RPMI8226 (cell line): ENCODE results near the gene CDCA7L.

Experiments
- DNase-seq: peaks from one replicate; pipeline ENCODE4 v3.0.0-alpha.2; 2015

The CDCA7L gene

DNA sequence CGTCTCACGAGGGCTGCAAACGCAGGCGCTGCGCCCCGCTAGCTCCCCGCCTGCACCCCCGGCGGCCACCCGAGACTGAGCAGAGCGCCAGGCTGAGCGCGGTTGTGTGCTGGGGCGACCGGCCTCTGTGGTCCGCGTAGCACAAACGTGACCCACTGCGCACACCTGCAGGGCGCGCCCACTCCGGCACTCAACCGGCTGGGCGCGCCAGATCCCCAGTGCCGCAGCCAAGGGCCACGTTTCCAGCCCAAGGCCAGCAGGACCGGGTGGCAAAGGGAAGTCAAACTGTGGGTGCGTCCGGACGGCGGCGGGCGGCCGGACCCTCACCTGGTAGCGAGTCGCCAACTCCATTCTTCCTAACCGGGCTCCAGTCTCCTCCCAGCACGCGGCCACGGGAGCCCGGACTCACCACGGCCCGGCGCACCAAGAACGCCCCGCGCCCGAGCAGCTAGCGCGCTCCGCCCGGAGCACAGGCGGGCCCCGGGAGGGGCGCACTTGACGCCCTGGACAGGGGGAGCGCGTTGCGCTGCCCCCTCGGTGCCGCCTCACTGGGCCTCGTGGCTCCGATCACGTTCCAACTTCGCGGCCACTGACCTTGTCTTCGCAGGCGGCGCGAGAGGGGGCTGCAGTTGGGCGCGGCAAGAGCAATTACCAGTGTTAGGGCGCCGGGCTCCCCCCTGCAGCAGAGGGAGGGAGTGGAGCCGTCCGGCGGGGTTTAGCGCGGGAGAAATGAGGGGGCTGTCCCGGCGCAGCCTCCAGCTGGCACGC, at the start of gene CDCA7L:
Gene CDCA7L, minus strand, starts transcription at position 446 of the 768 bp plus-strand sequence. Its CDS starts 95 bp downstream, at position 351.
- DNase-seq = peak; percentile 96

DNA sequence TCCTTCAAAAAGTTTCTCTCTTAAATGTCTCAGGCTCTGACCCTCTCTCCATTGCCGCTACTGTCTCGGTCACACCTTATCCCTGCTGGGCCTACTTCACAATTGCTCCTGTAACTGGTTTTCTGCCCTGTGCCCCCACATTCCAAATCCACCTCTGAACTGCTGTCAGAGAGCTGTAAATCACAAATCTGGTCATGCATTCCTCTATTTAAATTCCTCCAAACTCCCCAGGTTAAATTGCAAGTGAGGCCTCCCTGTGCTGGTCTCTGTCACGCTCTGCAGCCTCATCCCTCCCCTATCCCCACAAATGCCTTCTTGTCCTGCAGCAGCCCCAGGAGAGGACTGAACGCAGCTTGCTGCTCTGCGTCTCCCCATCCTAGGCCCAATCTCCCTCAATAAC, 40.4 kb upstream of the CDCA7L start:
- no peak for DNase-seq

DNA sequence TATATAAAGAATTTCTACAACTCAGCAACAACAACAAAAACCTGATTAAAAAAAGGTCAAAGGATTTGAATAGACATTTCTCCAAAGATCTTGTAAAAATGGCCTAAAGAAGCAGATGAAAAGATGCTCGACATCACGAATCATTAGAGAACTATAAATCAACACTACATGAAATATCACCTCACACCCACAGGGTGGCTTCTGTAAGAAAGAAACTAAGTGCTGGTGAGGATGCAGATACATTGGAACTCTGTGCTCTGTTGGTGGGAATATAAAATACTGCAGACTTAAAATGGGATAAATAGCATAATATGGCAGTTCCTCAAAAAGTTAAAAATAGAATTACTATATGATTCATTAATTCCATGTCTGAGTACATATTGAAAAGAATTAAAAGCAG, 38.3 kb upstream of the CDCA7L start:
- DNase-seq = no peak

DNA sequence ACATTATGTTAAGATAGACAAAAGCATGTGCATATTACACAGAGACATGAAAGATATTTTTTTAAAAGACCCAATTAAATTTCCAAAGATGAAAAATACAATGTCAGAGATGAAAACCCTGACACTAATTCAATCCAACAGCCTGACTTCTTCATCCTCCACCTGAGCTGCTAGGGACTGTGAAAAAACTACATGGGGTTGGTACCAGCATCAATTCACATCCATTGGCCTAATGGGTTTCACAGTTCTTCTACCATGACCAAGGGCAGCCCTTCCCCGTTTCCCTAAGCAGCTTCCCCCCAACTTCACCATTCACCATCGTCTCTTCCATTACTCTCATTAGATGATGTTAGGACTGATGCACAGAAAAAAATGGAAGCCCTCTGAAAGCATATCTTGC, 37.4 kb upstream of the CDCA7L start:
- no peak for DNase-seq

GRCh38 chr7:21981524-21981923, 35.8 kb upstream of the CDCA7L start:
- no peak for DNase-seq

GRCh38 chr7:21980926-21981500, 35.3 kb upstream of the CDCA7L start:
- DNase-seq = no peak

- no peak for DNase-seq
Measured at GRCh38 chr7:21972397-21972784, 26.7 kb upstream of the CDCA7L start.

DNA sequence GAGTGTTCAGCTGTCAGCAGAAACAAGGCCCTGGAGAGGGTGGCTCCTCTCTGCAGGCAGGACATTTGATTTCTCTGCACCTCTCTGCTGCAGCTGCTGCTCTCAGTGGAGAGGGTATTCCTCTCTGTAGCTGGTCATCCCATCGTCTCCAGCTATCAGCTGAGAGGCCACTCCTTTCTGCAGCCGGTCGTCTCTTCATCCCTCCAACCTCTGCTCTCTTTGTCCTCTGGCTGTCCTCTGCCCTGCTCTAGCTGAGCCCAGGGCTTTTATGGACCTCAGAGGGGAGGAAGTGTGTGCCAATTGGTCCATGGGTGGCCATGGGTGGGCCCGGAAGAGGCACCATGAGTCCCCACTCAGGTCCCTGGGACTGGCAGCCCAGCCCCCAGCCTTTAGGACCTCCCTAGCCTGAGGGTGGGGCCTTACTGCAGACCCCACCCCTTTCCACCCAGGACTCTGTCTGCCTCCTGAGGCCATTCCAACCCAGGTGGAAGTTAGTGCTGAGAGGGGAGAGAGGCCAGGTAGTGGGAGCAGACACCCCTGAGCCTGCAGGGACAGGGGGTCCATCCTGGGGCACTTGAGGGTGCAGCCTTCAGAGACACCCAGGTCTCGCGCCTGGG, 26.2 kb upstream of the CDCA7L start:
- DNase-seq = no peak

DNA sequence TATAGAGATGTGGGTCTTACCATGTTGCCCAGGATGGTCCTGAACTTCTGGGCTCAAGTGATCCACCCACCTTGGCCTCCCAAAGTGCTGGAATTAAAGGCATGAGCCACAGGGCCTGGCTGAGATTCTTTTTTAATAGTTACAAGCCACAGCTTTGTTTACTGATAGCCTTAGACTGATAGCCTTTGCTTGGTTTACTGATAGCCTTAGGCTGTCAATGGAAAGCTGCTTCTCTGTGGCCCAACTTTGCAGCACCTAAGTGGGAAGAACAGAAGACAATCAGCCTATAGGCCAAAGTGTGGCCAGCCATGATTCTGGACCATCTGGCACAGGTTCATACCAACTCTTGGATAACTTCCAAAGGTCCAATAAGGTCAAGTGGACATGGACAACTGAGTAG, 24.1 kb upstream of the CDCA7L start:
- DNase-seq = no peak

DNA sequence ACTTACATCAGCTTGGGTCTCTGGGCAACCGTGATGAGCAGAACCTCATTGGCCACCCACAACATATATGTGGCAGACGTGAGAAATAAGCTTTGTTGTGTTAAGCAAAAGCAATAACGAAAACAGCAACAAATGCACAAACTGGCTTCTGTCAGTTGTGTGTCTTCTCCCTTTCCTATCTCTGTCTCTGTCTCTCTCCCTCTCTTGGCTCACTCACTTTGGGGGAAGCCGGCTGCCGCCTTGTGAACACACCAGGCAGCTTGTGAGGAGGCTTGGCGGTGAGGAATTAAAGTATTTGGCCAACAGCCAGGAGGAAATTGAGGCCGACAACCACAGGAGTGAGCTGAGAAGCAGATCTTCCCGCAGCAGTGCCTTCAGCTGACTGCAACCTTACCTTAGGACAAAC, 21.9 kb upstream of the CDCA7L start:
- peak; percentile 54 for DNase-seq

DNA sequence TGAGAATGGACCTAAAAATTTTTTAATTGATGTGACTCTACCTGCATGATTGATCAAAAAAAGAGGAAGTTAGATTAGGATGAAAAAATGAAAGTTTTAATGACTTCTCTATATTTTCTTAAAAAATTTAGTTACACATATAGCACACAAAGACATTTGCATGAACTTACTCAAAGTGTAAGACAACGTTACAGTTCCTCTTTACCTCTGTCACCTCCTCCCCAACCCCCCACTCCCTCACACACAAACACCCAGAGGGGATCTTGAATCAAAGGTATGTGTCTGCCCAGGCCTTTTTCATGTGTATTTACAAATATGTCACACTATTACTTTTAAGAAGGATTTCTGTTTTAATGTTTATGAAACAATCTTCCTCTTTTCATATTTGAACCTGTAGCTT, 20.6 kb upstream of the CDCA7L start:
- no peak for DNase-seq

DNA sequence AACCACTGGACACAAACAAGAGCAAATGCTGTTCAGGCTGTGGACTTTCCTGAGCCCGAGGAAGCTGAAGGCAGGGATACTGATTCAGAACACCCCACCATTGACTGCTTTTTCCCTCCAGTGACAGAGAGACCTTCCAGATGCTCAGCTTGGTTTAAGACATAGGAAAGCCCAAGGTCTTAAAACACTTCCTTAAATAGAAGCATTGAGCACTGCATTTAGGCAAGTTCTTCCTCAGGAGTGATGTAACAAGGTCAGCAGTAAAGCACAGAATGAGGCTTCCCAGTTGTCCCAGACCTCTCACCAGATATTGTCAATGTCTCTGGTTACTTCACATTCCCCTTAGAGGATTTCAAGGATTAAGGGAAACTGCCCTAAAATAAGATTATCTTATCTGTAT, 19.6 kb upstream of the CDCA7L start:
- DNase-seq = no peak

DNA sequence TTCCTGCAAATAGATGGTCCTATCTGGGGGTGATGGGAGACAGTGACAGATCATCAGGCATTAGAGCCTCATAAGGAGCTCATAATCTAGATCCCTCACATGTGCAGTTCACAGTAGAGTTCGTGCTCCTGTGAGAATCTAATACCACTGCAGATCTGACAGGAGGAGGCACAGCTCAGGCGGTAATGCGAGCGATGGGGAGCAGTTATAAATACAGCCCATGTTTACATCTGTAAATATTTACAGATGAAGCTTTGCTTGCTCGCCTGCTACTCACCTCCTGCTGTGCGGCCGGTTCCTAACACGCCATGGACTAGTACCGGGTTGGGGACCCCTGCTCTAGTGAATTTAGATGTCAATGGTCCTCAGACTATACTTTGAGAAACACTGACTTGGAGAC, 17.0 kb upstream of the CDCA7L start:
- no peak for DNase-seq

GRCh38 chr7:21960922-21961321, 15.2 kb upstream of the CDCA7L start:
- no peak for DNase-seq

GRCh38 chr7:21959387-21959776, 13.7 kb upstream of the CDCA7L start:
- no peak for DNase-seq

GRCh38 chr7:21953781-21954180, 8.1 kb upstream of the CDCA7L start:
- DNase-seq = no peak

- DNase-seq = no peak
Measured at GRCh38 chr7:21948887-21949540, 3.3 kb upstream of the CDCA7L start.

- DNase-seq = no peak
Measured at GRCh38 chr7:21948364-21948763, 2.7 kb upstream of the CDCA7L start.

DNA sequence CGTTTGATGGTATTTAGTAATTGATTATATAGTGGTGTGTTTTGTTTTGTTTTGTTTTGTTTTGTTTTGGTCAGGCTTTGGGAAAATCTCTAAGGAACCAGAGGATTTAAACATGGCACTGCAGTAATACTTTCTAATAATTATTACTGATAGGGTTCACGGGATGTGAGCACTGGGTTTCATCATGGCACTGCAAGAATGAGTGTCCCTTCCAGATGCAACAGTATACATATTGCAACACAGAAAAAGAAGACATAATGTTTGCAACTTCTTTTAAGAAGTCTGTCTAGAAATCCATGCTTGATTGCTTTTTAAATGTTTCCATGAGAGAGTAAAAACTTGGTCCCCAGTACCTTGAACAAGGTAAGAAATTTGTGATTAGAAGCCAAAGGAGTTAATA, 2.2 kb upstream of the CDCA7L start:
- DNase-seq = no peak

DNA sequence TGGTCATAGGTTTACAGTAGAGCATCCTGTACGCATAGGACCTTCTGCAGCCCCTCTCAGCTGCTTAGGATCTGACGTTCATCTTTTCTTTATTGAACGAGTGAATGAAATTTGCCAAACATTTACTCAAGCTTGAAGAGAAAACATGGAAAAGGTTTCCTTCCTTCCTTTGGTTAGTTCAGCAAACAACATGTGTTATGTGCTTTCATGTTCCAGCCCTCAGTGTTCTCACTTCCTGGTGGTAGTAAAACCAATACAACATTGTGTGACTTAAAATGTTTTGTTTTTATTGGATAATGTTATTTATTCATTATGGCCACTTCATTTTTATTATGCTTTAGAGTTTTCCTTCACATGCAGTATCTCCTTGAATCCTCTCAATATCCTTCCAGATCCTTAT, 1.4 kb upstream of the CDCA7L start:
- DNase-seq = no peak

DNA sequence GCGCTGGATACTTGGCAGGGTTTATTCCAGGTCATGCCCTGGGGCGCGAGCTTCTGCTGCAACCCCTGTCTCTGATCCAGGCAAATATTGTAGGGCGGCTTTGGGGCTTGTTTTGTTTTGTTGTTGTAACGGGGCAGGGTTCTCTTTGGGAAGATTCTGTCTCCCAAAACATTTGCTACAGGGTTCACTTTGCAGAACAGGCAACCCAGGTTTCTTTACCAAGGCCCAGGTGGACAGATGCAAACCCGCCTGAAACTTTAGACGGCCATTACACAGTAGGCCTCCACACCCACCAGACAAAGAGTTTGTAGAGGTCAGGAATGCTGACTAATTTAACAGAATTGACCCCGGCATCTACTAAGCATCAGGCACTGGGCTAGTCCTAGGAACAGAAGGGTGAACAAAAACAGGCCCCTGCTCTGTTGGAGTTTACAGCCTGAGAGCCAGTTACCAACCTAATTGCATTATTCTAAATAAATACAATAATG, 567 bp upstream of the CDCA7L start:
- no peak for DNase-seq

DNA sequence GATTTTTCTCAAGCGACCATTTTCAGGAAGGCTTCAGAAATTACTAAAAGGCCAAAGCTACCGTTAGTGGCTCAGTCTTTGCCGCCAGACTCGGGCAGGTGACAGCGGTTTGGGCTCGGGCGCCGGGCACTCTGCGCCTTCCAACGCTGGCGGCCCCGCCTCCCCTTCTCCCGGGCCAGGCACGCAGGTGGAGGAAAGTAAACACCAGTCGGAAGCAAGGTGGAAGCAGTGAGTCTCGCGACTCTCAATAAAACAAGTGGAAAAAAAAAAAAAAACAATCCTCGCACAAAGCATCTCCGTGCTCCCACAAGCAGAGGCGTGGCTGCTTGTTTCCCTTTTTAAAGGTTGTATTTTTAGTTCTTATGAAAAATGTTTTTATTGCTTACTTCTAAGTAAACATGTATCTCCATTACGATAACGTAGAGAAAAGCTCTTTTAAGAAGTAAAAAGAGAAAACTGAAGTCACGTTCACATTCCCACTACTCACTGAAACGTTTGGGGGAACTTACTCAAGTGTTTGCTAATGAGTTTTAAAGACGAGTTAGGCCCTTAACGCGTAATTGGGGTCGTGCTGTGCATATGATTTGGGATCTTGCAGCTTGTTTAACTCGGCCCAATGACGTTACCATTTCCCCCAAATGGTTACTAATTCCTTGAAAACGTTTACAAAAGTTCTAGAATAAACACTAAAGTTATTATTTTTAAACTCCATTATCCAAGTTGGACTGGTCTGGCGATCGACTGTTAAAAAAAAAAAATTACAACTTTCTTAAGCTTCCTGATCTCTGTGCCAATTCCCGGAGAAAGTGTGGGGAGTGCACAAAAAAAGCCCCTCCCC, 864 bp downstream of the CDCA7L start:
- DNase-seq = peak; percentile 93

DNA sequence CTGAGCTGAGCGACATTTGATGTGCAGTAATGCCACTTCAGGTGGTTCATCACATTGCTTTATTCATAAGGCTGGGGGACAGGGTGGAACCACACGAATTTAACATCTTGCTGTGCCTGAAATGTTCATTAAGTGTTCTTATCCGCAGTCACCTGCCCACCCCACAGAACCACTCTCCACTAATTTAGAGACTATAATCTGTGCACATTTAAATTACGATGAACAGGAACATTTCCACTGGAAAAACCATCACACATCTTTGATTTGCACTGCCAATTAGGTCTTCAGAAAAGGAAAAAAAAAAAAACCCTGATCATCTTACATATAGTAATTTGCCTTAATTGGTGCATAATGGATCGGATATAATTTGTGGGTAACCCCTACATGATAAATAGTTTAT, 2.3 kb downstream of the CDCA7L start:
- DNase-seq = no peak
